ENCODE data around the gene TCN2.

GRCh38 chr22:30649430-30650007 lies 42.5 kb downstream of the TCN2 start:
- TF ChIP-seq PRDM10 (IDR thresholded peaks at IDR 0.05; ENCODE audit: partially characterized antibody) = peak; percentile 47
- TF ChIP-seq RBM34 (IDR thresholded peaks at IDR 0.05; ENCODE audit: borderline replicate concordance, insufficient read depth, low read length) = no peak
- no peak for TF ChIP-seq EZH2 (IDR thresholded peaks at IDR 0.05; ENCODE audit: borderline replicate concordance, low read depth, low read length)
- no peak for TF ChIP-seq TCFL5 (CRISPR knock-in tag; conservative IDR thresholded peaks at IDR 0.05)
- TF ChIP-seq ZBTB1 (CRISPR knock-in tag; IDR thresholded peaks at IDR 0.05; ENCODE audit: borderline replicate concordance, low read depth) = no peak
- TF ChIP-seq CAMTA2 (CRISPR knock-in tag; conservative IDR thresholded peaks at IDR 0.05) = no peak
- no peak for TF ChIP-seq CTCF (IDR thresholded peaks at IDR 0.05 in 2 of 3, conservative IDR thresholded peaks at IDR 0.05 in 1 of 3; ENCODE audit: insufficient read depth in 2 of 3, low read depth in 1 of 3, low read length in 3 of 3)
- no peak for TF ChIP-seq POLR2B (IDR thresholded peaks at IDR 0.05; ENCODE audit: low read depth, partially characterized antibody)

All from K562 (cell line).